K562 (cell line): ENCODE data around the gene DCLK1. TPM values are rescaled to one million over a fixed set of nuclear protein-coding genes. Genes with fewer than 3 reads are reported as not detected.

ENCODE experiments used
- ATAC-seq: fragments of 200-7000 bp; cut with Tn5 transposase; 3 replicates; pipeline ENCODE4 v1.9.1; 2020; ENCODE audit warnings: moderate library complexity
- BruUV-seq: library from RNA; stranded (reverse); fragments of 400-500 nt; replicated peaks from 2 replicates; lab custom pipeline; 2021; lab: Mats Ljungman, UMichigan
- CTCF ChIA-PET: fragments of 300-600 bp; formaldehyde crosslinking; extraction: SDS; loops from one replicate; lab custom pipeline; 2021; ENCODE audit warnings: low intra/inter-chr PET ratio; lab: Yijun Ruan, JAX
- POLR2A ChIA-PET: fragments of 300-600, 350-650 bp; sonication (Branson Sonifier 250); formaldehyde crosslinking; extraction: SDS; loops from one replicate; lab custom pipeline; 2021; ENCODE audit warnings: antibody characterized with exemption, inconsistent platforms; lab: Yijun Ruan, JAX
- DNase-seq, 4 experiments: peaks; one replicate each; pipeline versions ENCODE4 v3.0.0 to v3.0.0-alpha.2; 2011 to 2018; ENCODE audit warnings: low spot score in 3 of 4, mixed read lengths in 3 of 4; ENCODE audit errors: extremely low read depth in 1 of 4
- FAIRE-seq: peaks from 2 replicates; lab custom pipeline; 2011; peaks lifted over from hg19 to GRCh38; lab: Jason Lieb, UNC
- H2AFZ ChIP-seq: 2 replicates; pipeline ENCODE4 v1.6.0; 2011; ENCODE audit warnings: low read depth, low read length, control low read depth, inconsistent platforms
- H3K27ac ChIP-seq: fragments of 200-600 bp; 3 replicates; pipeline ENCODE4 v1.8.0; 2011; ENCODE audit warnings: low read depth, mild to moderate bottlenecking, control low read depth, inconsistent platforms, low read length, moderate library complexity, mixed read lengths; ENCODE audit errors: extremely low read depth
- H3K27me3 ChIP-seq, 2 experiments: fragments of 300-600 bp in 1 of 2; 2 replicates in 1 of 2; 3 replicates in 1 of 2; pipeline versions ENCODE4 v1.6.0 to v1.8.0; 2011; ENCODE audit warnings: inconsistent platforms in 2 of 2, low read length in 2 of 2, mild to moderate bottlenecking in 1 of 2, mixed read lengths in 1 of 2, moderate library complexity in 1 of 2; ENCODE audit not compliant: control insufficient read depth in 2 of 2, insufficient read depth in 2 of 2
- H3K36me3 ChIP-seq: fragments of 300-600 bp; 3 replicates; pipeline ENCODE4 v1.8.0; 2011; ENCODE audit warnings: mild to moderate bottlenecking, low read length, inconsistent platforms; ENCODE audit not compliant: control insufficient read depth, insufficient read depth
- H3K4me1 ChIP-seq, 2 experiments: fragments of 200-600 bp in 1 of 2; replicated peaks in 1 of 2; 2 replicates in 1 of 2; 3 replicates in 1 of 2; pipeline versions ENCODE4 v1.5.1 to v1.8.0; 2011; ENCODE audit warnings: inconsistent platforms in 2 of 2, low read length in 2 of 2, mild to moderate bottlenecking in 1 of 2, mixed read lengths in 1 of 2, moderate library complexity in 1 of 2; ENCODE audit not compliant: control insufficient read depth in 2 of 2, insufficient read depth in 2 of 2
- H3K4me2 ChIP-seq: 2 replicates; pipeline ENCODE4 v1.6.1; 2011; ENCODE audit warnings: low read length, control low read depth, inconsistent platforms, mixed read lengths; ENCODE audit not compliant: insufficient read depth
- H3K4me3 ChIP-seq: fragments of 200-600 bp; sonication (generic), shearing (Covaris generic); 2 replicates; pipeline ENCODE4 v1.5.1; 2016; ENCODE audit warnings: control low read depth, inconsistent platforms
- H3K79me2 ChIP-seq: fragments of 200-600 bp; 3 replicates; pipeline ENCODE4 v1.8.0; 2011; ENCODE audit warnings: low read length, inconsistent platforms; ENCODE audit not compliant: control insufficient read depth, insufficient read depth
- H3K9ac ChIP-seq, 2 experiments: 2 replicates each; pipeline versions ENCODE4 v1.6.0 to v1.6.1; 2011; ENCODE audit warnings: low read depth in 2 of 2, low read length in 2 of 2, control low read depth in 1 of 2, inconsistent platforms in 1 of 2, mild to moderate bottlenecking in 1 of 2, mixed read lengths in 1 of 2; ENCODE audit not compliant: insufficient read depth in 1 of 2
- H3K9me1 ChIP-seq: one replicate; pipeline ENCODE4 v1.6.0; 2011; ENCODE audit warnings: inconsistent platforms, mild to moderate bottlenecking, low read length, moderate library complexity; ENCODE audit not compliant: control insufficient read depth, insufficient read depth
- H3K9me3 ChIP-seq: replicated peaks from 2 replicates; pipeline ENCODE4 v1.5.1; 2011; ENCODE audit warnings: low read depth, low read length, inconsistent platforms; ENCODE audit not compliant: control insufficient read depth, insufficient read depth
- H4K20me1 ChIP-seq: replicated peaks from 2 replicates; pipeline ENCODE4 v1.6.1; 2011; ENCODE audit warnings: low read length, inconsistent platforms, mixed read lengths; ENCODE audit not compliant: control insufficient read depth, insufficient read depth
- CBFA2T2 ChIP-seq: fragments of 450-650 bp; conservative IDR thresholded peaks from 2 replicates; pipeline ENCODE4 v1.6.1; 2017; ENCODE audit warnings: mild to moderate bottlenecking
- CREB3 ChIP-seq: fragments of 450-650 bp; conservative IDR thresholded peaks from 2 replicates; pipeline ENCODE4 v1.6.1; 2016; ENCODE audit warnings: missing genetic modification characterization, low read depth, mild to moderate bottlenecking, missing compliant biosample characterization, moderate library complexity
- ELF1 ChIP-seq: fragments of 200-800 bp; sonication (Bioruptor generic); IDR thresholded peaks from 2 replicates; pipeline ENCODE4 v1.6.1; 2016; ENCODE audit warnings: missing genetic modification characterization, missing compliant biosample characterization
- GABPA ChIP-seq: fragments of 200-800 bp; sonication (Bioruptor generic); conservative IDR thresholded peaks from 2 replicates; pipeline ENCODE4 v1.6.1; 2016; ENCODE audit warnings: low read depth, missing genetic modification characterization, missing compliant biosample characterization
- GTF3C2 ChIP-seq: IDR thresholded peaks from 3 replicates; pipeline ENCODE4 v1.6.1; 2011; ENCODE audit warnings: borderline replicate concordance, mild to moderate bottlenecking, moderate library complexity; ENCODE audit not compliant: insufficient read length; ENCODE audit errors: extremely low read depth
- LARP7 ChIP-seq: fragments of 450-650 bp; IDR thresholded peaks from 2 replicates; pipeline ENCODE4 v1.6.1; 2016
- NR4A1 ChIP-seq, 2 experiments: fragments of 250-450 bp in 1 of 2; fragments of 450-650 bp in 1 of 2; sonication (Bioruptor Pico) in 1 of 2; IDR thresholded peaks; 2 replicates each; pipeline versions ENCODE4 v1.4.0 to v1.6.1; 2016 to 2020; ENCODE audit warnings: mild to moderate bottlenecking in 2 of 2, missing compliant biosample characterization in 1 of 2, missing genetic modification characterization in 1 of 2, moderate library complexity in 1 of 2
- PCBP1 ChIP-seq: fragments of 200-400 bp; formaldehyde crosslinking; IDR thresholded peaks from 2 replicates; pipeline ENCODE4 v1.6.1; 2018; ENCODE audit warnings: mild to moderate bottlenecking, low read depth, low read length; ENCODE audit not compliant: poor library complexity, severe bottlenecking
- ZEB2 ChIP-seq: fragments of 450-650 bp; IDR thresholded peaks from 2 replicates; pipeline ENCODE4 v1.6.1; 2016
- ZNF551 ChIP-seq: fragments of 250-450 bp; sonication (Bioruptor Pico); IDR thresholded peaks from 2 replicates; pipeline ENCODE4 v1.5.0; 2021; ENCODE audit warnings: mild to moderate bottlenecking, moderate library complexity
- WGBS: fragments of 100-300 bp; shearing (Covaris generic); methylation state at CpG from one replicate; pipeline ENCODE4 v1.1.6; 2016; ENCODE audit warnings: low coverage, mixed read lengths; ENCODE audit not compliant: insufficient coverage; ENCODE audit errors: missing lambda C conversion rate; 5-methylcytosine and 5-hydroxymethylcytosine counted together
- in situ Hi-C: fragments of 300-500 bp; cut with MboI; formaldehyde crosslinking; loops from 4 replicates; pipeline ENCODE4 v1.15.0; 2018; ENCODE audit warnings: inconsistent platforms, mixed read lengths
- intact Hi-C: fragments of 100-400 bp; cut with micrococcal nuclease; formaldehyde crosslinking; loops from 2 replicates; pipeline ENCODE4 v1.14.2; 2022
- polyA plus RNA-seq, 8 experiments: library from polyadenylated mRNA; depleted of rRNA in 4 of 8; stranded (reverse) in 5 of 8; unstranded in 3 of 8; fragments of >200 nt; fragmentation: Nextera tagmentation in 2 of 8; fragmentation: Illumina TruSeq in 1 of 8; extraction: Ambion mirVana in 2 of 8; extraction: Trizol in 1 of 8; gene quantifications; 2 replicates each; pipeline versions ENCODE4 v1.2.1 to v1.2.3, GENCODE V29; 2011 to 2014; ENCODE audit warnings: inconsistent platforms in 1 of 8, missing spikeins in 1 of 8
- total RNA-seq, 7 experiments: library from RNA; depleted of rRNA in 6 of 7; stranded (reverse); fragments of >200 nt in 6 of 7; fragmentation: Illumina TruSeq in 2 of 7; extraction: Trizol in 2 of 7; gene quantifications; 2 replicates each; pipeline versions ENCODE4 v1.2.1 to v1.2.3, GENCODE V29; 2011 to 2021; ENCODE audit warnings: low replicate concordance in 1 of 7

Gene DCLK1
- total and polyA plus RNA-seq, 9 of the 15 experiments (the other 6 are each of a cell fraction or from before 2014, with no cell fraction given): 0.07 TPM; not detected in 8

GRCh38 chr13:35793823-35794222, 337.4 kb downstream of the DCLK1 start (continued):
- TF ChIP-seq LARP7 (no peak), CBFA2T2 (no peak), ZNF551 (no peak), GTF3C2 (no peak), NR4A1 (CRISPR knock-in tag; IDR thresholded peaks at IDR 0.05) (no peak), NR4A1 (tag; IDR thresholded peaks at IDR 0.05) (no peak), PCBP1 (no peak)
- TF ChIP-seq, all 486 proteins: peak for 0

GRCh38 chr13:35792911-35793310, 338.3 kb downstream of the DCLK1 start:
- no peaks in the 10 kb centered on the region for H3K9me1 ChIP-seq
- H4K20me1 ChIP-seq: no peaks in the 10 kb centered on the region
- no peak overlapping the region for H3K27ac ChIP-seq
- in situ Hi-C loops (no loop called here), intact Hi-C loops (no loop called here)
- H2AFZ ChIP-seq: no peak overlapping the region
- H3K4me1 ChIP-seq: no peaks in the 10 kb centered on the region
- H3K4me3 ChIP-seq: no peak overlapping the region
- 0% methylated on average over 2 of the region's 2 CpGs for WGBS
- DNase-seq (no peak), ATAC-seq (no peak), FAIRE-seq (no peak)
- H3K27me3 ChIP-seq: no peaks in the 10 kb centered on the region
- TF ChIP-seq CREB3 (tag) (no peak), ZEB2 (no peak), GABPA (tag) (no peak), ELF1 (no peak)
- no peak overlapping the region for H3K4me2 ChIP-seq
- H3K9ac ChIP-seq: no peak overlapping the region
- ChIA-PET CTCF (interaction anchor here (0.7 kb wide), 1 partner anchor 1451 kb away, joined by 3 read pairs; no protein-coding TSS in a partner anchor), POLR2A (no interaction called here)
- BruUV-seq: no TSS peak
- H3K36me3 ChIP-seq: no peaks in the 10 kb centered on the region
- no peaks in the 10 kb centered on the region for H3K79me2 ChIP-seq
- H3K9me3 ChIP-seq: no peaks in the 10 kb centered on the region
